GOT3 (cell line): ENCODE measurements around the gene KRTAP10-2.

ENCODE experiments used
- DNase-seq: peaks from one replicate; lab custom pipeline; 2025; ENCODE audit warnings: mixed read lengths; lab: John Stamatoyannopoulos, UW

KRTAP10-2 gene

GRCh38 chr21:44539991-44540666 is 11.2 kb downstream of the KRTAP10-2 start, which contains the start of gene KRTAP10-1:
TSS of gene KRTAP10-1 (minus strand) at chr21:44540195. CDS start at chr21:44540150, 45 bp downstream.
- DNase-seq: no peak

- no peak for DNase-seq
Measured at GRCh38 chr21:44539046-44539445, 12.3 kb downstream of the KRTAP10-2 start.

GRCh38 chr21:44537930-44538911 is 13.1 kb downstream of the KRTAP10-2 start:
- no peak for DNase-seq

- DNase-seq: no peak
Measured at GRCh38 chr21:44535963-44536362, 15.3 kb downstream of the KRTAP10-2 start.

GRCh38 chr21:44534688-44535087 is 16.6 kb downstream of the KRTAP10-2 start:
- DNase-seq: no peak

- no peak for DNase-seq
Measured at GRCh38 chr21:44533891-44534627, 17.2 kb downstream of the KRTAP10-2 start.

- DNase-seq: no peak
Measured at GRCh38 chr21:44533121-44533890, 18.0 kb downstream of the KRTAP10-2 start.

GRCh38 chr21:44532712-44533111 is 18.6 kb downstream of the KRTAP10-2 start:
- no peak for DNase-seq

- DNase-seq: no peak
Measured at GRCh38 chr21:44531606-44532564, 19.4 kb downstream of the KRTAP10-2 start.

GRCh38 chr21:44530903-44531605 is 20.3 kb downstream of the KRTAP10-2 start:
- no peak for DNase-seq

- DNase-seq: no peak
Measured at GRCh38 chr21:44530221-44530902, 20.9 kb downstream of the KRTAP10-2 start.

- DNase-seq: no peak
Measured at GRCh38 chr21:44529503-44530125, 21.7 kb downstream of the KRTAP10-2 start.

GRCh38 chr21:44529011-44529421 is 22.3 kb downstream of the KRTAP10-2 start:
- no peak for DNase-seq

- no peak for DNase-seq
Measured at GRCh38 chr21:44528634-44528995, 22.7 kb downstream of the KRTAP10-2 start.

- DNase-seq: no peak
Measured at GRCh38 chr21:44527983-44528633, 23.2 kb downstream of the KRTAP10-2 start.

GRCh38 chr21:44527156-44527982 is 23.9 kb downstream of the KRTAP10-2 start:
- no peak for DNase-seq
